Measurements from ENCODE around the gene ARID2. TPM values are rescaled to one million over a fixed set of nuclear protein-coding genes. Genes with fewer than 3 reads are reported as not detected.

The ARID2 gene
- polyA plus RNA-seq, 1 donor from 2014 or later, result 20.6 TPM

DNA sequence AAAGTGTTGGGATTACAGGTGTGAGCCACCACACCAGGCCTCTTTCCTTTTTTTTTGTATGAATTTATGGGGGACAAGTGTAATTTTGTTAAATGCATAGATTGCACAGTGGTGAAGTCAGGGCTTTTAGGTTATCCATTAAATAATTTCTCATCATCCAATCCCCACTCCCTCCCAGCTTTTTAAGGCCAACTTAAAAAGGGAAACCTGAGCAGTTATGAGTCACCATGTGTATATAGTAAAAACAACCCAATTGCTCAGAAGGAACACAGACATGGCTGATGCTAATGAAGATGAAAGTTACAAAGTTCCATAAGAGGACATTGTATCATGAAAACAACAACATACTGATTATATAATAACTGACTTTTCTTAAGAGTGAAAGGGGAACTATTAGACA is 25.6 kb upstream of the ARID2 start:
- H3K27me3 ChIP-seq (ENCODE audit: insufficient read depth, low read depth, low read length), result no peaks in the 10 kb centered on the region
- H3K9ac ChIP-seq (ENCODE audit: low read length), result no peak overlapping the region
- no peaks in the 10 kb centered on the region for H3K9me3 ChIP-seq (ENCODE audit: low read length)
- no peak overlapping the region for H2AFZ ChIP-seq (ENCODE audit: low read depth, low read length)
- H3K4me2 ChIP-seq (ENCODE audit: low read length), result no peak overlapping the region
- H3K4me3 ChIP-seq (ENCODE audit: low read length), result no peak overlapping the region
- no peak overlapping the region for H3K27ac ChIP-seq (ENCODE audit: low read length)
- no peaks in the 10 kb centered on the region for H3F3A ChIP-seq (ENCODE audit: insufficient read depth, low read length, poor library complexity, severe bottlenecking)
- TF ChIP-seq RAD21 (conservative IDR thresholded peaks at IDR 0.05) (no peak), TAF1 (IDR thresholded peaks at IDR 0.05; ENCODE audit: low read depth) (no peak), SMC3 (conservative IDR thresholded peaks at IDR 0.05; ENCODE audit: poor library complexity) (no peak), EP300 (conservative IDR thresholded peaks at IDR 0.05; ENCODE audit: poor library complexity, severe bottlenecking) (no peak), EZH2 (IDR thresholded peaks at IDR 0.05; ENCODE audit: borderline replicate concordance, insufficient read depth, low read length, poor library complexity, severe bottlenecking) (no peak), POLR2AphosphoS5 (IDR thresholded peaks at IDR 0.05) (no peak), MXI1 (conservative IDR thresholded peaks at IDR 0.05; ENCODE audit: poor library complexity, severe bottlenecking) (no peak)
- TF ChIP-seq, protein P1, sequence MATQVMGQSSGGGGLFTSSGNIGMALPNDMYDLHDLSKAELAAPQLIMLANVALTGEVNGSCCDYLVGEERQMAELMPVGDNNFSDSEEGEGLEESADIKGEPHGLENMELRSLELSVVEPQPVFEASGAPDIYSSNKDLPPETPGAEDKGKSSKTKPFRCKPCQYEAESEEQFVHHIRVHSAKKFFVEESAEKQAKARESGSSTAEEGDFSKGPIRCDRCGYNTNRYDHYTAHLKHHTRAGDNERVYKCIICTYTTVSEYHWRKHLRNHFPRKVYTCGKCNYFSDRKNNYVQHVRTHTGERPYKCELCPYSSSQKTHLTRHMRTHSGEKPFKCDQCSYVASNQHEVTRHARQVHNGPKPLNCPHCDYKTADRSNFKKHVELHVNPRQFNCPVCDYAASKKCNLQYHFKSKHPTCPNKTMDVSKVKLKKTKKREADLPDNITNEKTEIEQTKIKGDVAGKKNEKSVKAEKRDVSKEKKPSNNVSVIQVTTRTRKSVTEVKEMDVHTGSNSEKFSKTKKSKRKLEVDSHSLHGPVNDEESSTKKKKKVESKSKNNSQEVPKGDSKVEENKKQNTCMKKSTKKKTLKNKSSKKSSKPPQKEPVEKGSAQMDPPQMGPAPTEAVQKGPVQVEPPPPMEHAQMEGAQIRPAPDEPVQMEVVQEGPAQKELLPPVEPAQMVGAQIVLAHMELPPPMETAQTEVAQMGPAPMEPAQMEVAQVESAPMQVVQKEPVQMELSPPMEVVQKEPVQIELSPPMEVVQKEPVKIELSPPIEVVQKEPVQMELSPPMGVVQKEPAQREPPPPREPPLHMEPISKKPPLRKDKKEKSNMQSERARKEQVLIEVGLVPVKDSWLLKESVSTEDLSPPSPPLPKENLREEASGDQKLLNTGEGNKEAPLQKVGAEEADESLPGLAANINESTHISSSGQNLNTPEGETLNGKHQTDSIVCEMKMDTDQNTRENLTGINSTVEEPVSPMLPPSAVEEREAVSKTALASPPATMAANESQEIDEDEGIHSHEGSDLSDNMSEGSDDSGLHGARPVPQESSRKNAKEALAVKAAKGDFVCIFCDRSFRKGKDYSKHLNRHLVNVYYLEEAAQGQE (IDR thresholded peaks at IDR 0.05; ENCODE audit: borderline replicate concordance), result no peak
- TF ChIP-seq, protein P2, sequence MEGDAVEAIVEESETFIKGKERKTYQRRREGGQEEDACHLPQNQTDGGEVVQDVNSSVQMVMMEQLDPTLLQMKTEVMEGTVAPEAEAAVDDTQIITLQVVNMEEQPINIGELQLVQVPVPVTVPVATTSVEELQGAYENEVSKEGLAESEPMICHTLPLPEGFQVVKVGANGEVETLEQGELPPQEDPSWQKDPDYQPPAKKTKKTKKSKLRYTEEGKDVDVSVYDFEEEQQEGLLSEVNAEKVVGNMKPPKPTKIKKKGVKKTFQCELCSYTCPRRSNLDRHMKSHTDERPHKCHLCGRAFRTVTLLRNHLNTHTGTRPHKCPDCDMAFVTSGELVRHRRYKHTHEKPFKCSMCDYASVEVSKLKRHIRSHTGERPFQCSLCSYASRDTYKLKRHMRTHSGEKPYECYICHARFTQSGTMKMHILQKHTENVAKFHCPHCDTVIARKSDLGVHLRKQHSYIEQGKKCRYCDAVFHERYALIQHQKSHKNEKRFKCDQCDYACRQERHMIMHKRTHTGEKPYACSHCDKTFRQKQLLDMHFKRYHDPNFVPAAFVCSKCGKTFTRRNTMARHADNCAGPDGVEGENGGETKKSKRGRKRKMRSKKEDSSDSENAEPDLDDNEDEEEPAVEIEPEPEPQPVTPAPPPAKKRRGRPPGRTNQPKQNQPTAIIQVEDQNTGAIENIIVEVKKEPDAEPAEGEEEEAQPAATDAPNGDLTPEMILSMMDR (IDR thresholded peaks at IDR 0.05; ENCODE audit: poor library complexity, severe bottlenecking), result no peak
- H4K20me1 ChIP-seq (ENCODE audit: insufficient read depth), result no peaks in the 10 kb centered on the region
- no peaks in the 10 kb centered on the region for H3K79me2 ChIP-seq (replicated peaks; ENCODE audit: insufficient read depth, low read length)
- no peaks in the 10 kb centered on the region for H3K36me3 ChIP-seq (ENCODE audit: insufficient read depth, low read length)
- H3K9me2 ChIP-seq (ENCODE audit: insufficient read depth, low read length), result no peaks in the 10 kb centered on the region

DNA sequence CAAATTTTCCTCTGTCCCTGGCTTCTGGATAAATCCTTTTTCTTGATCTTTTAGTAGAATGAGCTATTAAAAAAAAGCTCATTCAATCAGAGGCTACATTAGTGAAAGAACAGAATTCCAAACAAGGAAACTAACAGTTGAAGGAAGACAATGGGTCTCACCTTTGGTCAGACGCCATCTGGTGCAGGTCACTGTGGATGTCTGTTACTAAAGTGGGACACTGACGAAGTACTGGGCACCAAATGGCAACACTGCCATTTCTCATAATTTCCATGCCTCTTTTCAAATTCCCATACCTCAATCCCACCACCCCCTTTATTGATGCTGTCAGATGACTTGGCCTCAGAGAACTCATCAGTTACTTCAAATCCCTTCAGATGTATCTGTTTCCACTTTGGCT is 24.5 kb upstream of the ARID2 start:
- Histone ChIP-seq H3K9me2 (ENCODE audit: insufficient read depth, low read length) (no peaks in the 10 kb centered on the region), H3K27me3 (ENCODE audit: insufficient read depth, low read depth, low read length) (no peaks in the 10 kb centered on the region), H3K79me2 (replicated peaks; ENCODE audit: insufficient read depth, low read length) (no peaks in the 10 kb centered on the region), H3F3A (ENCODE audit: insufficient read depth, low read length, poor library complexity, severe bottlenecking) (no peaks in the 10 kb centered on the region), H3K27ac (ENCODE audit: low read length) (no peak overlapping the region), H4K20me1 (ENCODE audit: insufficient read depth) (no peaks in the 10 kb centered on the region), H3K4me2 (ENCODE audit: low read length) (no peak overlapping the region), H3K9ac (ENCODE audit: low read length) (no peak overlapping the region), H3K36me3 (ENCODE audit: insufficient read depth, low read length) (no peaks in the 10 kb centered on the region), H2AFZ (ENCODE audit: low read depth, low read length) (no peak overlapping the region), H3K9me3 (ENCODE audit: low read length) (no peaks in the 10 kb centered on the region), H3K4me3 (ENCODE audit: low read length) (no peak overlapping the region)
- TF ChIP-seq, protein P2 (IDR thresholded peaks at IDR 0.05; ENCODE audit: poor library complexity, severe bottlenecking), result no peak
- TF ChIP-seq EZH2 (IDR thresholded peaks at IDR 0.05; ENCODE audit: borderline replicate concordance, insufficient read depth, low read length, poor library complexity, severe bottlenecking), result no peak
- TF ChIP-seq EP300 (conservative IDR thresholded peaks at IDR 0.05; ENCODE audit: poor library complexity, severe bottlenecking), result no peak

Measured in neural cell (in vitro differentiated cells).